ENCODE measurements around the gene FMO3.

The FMO3 gene

DNA sequence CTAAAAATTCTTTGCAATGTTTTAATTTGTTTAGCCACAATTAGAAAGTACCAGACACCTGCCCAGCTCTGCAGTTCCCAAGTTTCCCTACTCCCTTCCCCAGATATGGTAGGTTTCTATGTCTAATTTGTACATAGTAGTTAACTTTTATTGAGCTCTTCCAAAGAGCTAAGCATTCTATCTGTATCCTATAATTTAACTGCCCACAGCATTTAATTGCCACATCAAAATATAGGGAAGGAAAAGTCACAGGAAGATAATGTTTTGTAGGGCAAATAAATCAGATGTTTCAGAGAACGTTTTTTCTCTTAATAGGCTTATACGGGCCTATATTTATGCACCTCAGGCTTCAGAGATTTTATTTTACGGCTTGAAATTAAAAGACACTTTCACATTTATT lies 15.7 kb upstream of the FMO3 start:
- Histone ChIP-seq H3K9me3 (no peaks in the 10 kb centered on the region), H3K4me3 (ENCODE audit: low read depth, low read length) (no peak overlapping the region), H3K27me3 (no peaks in the 10 kb centered on the region), H3K4me1 (no peaks in the 10 kb centered on the region), H3K36me3 (no peaks in the 10 kb centered on the region)
- no peak for DNase-seq
- TF ChIP-seq, protein P1, sequence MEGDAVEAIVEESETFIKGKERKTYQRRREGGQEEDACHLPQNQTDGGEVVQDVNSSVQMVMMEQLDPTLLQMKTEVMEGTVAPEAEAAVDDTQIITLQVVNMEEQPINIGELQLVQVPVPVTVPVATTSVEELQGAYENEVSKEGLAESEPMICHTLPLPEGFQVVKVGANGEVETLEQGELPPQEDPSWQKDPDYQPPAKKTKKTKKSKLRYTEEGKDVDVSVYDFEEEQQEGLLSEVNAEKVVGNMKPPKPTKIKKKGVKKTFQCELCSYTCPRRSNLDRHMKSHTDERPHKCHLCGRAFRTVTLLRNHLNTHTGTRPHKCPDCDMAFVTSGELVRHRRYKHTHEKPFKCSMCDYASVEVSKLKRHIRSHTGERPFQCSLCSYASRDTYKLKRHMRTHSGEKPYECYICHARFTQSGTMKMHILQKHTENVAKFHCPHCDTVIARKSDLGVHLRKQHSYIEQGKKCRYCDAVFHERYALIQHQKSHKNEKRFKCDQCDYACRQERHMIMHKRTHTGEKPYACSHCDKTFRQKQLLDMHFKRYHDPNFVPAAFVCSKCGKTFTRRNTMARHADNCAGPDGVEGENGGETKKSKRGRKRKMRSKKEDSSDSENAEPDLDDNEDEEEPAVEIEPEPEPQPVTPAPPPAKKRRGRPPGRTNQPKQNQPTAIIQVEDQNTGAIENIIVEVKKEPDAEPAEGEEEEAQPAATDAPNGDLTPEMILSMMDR (IDR thresholded peaks at IDR 0.05; ENCODE audit: low read depth, low read length) = no peak

DNA sequence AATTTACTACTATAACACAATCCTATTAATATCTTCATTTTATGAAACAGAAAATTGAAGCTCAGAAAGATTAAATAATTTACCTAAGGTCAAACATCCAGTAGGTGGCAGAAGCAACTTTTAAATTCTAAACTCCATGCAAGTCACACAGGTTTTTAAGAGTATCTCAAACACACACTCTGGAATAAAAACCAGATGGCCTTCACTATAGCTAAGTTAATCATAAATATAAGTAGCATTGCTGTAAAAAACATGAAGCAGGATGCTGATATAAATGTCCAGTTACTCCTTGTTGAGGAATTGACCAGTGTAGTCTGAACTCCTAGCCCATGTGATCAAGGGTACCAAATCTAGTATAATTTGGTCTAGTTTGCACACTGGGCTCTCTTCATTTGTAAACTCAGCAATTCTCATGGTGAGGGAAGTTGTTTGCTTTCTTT lies 9.4 kb upstream of the FMO3 start:
- Histone ChIP-seq H3K4me1 (no peaks in the 10 kb centered on the region), H3K9me3 (no peaks in the 10 kb centered on the region), H3K27me3 (no peaks in the 10 kb centered on the region), H3K4me3 (ENCODE audit: low read depth, low read length) (no peak overlapping the region), H3K36me3 (no peaks in the 10 kb centered on the region)
- TF ChIP-seq, protein P1 (IDR thresholded peaks at IDR 0.05; ENCODE audit: low read depth, low read length) = no peak
- no peak for DNase-seq

DNA sequence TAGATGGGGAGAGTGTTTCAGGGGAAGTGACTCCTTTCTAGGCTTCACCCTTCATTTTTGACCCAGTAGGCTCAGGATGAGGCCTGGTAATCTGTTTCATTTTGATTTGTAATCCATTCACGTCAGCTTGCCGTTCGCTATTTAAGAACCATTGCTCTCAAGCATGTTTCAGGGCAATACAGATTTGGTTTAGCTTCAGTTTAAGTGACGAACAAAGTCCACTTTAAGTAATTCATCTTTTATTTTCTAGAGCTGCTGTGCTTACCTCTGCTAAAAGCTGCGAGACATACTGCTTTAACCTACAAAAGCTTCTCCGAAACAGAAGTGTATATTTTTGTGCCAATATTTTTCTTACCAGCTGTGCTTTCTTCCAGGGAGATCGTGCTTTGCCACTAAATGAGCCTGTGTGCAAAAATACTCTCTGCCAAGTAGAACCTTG lies 8.9 kb upstream of the FMO3 start:
- no peak for DNase-seq
- H3K27me3 ChIP-seq = no peaks in the 10 kb centered on the region
- TF ChIP-seq, protein P1 (IDR thresholded peaks at IDR 0.05; ENCODE audit: low read depth, low read length) = no peak

DNA sequence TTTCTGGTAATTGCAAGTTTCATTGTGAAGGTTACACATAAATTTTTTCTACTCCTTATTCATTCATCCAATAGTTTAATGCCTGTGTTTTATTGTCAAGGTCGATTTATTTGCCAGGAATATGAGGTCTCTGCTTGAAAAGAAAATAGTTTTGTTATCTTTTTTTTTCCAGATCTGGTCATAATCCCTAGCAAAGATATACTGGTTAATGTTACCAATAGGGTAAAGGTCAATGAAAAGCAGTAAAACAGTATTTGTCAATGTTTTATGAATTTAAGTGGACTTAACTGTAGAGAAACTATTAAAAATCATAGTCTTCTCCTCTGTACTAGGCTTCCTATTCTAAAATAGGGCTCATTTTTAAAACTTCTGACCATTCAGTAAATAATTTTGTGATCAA lies 8.1 kb upstream of the FMO3 start:
- Histone ChIP-seq H3K27me3 (no peaks in the 10 kb centered on the region), H3K36me3 (no peaks in the 10 kb centered on the region), H3K9me3 (no peaks in the 10 kb centered on the region), H3K4me1 (no peaks in the 10 kb centered on the region), H3K4me3 (ENCODE audit: low read depth, low read length) (no peak overlapping the region)
- TF ChIP-seq, protein P1 (IDR thresholded peaks at IDR 0.05; ENCODE audit: low read depth, low read length) = no peak
- DNase-seq = no peak

More for the DNA sequence above, 8.9 kb upstream of the FMO3 start:
- Histone ChIP-seq H3K4me3 (ENCODE audit: low read depth, low read length) (no peak overlapping the region), H3K4me1 (no peaks in the 10 kb centered on the region), H3K9me3 (no peaks in the 10 kb centered on the region), H3K36me3 (no peaks in the 10 kb centered on the region)

DNA sequence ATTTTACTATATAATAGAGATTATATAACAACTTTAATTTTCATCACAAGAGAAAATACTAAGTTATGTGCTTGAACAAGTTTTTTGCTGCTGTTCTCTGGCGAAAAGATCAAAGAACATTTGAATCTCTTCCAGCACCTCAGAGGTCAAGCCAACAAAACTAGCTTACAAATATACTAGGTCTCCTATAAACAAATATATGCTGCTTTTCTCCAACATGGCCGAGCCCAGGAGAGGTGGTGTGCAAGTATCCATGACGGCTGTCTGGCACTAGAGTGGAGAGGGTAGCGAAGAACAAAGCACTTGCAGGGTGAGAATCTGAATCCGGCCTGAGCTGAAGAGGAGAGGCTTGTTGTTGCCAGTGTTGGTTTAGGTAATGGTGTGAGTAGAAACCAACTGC lies 7.5 kb upstream of the FMO3 start:
- Histone ChIP-seq H3K4me1 (no peaks in the 10 kb centered on the region), H3K27me3 (no peaks in the 10 kb centered on the region), H3K4me3 (ENCODE audit: low read depth, low read length) (no peak overlapping the region), H3K36me3 (no peaks in the 10 kb centered on the region), H3K9me3 (no peaks in the 10 kb centered on the region)
- TF ChIP-seq, protein P1 (IDR thresholded peaks at IDR 0.05; ENCODE audit: low read depth, low read length) = no peak
- DNase-seq = no peak

DNA sequence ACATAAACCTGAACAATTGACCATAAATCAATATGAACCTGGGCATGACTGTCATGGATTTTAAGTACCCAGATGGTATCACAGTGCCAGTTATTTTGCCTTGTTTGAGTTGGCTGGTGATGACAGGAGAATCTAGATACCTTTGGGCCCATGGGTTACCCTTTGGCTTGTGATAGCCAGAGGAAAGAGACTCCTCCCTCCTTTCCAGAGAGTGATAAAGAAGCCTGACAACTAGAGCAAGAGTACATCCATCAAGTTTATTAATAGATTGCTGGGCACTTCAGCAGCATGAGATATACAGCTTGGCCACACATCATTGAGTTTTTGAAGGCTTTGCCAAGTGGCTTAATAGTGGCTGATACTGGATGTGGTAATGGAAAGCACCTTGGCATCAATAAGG lies 6.6 kb upstream of the FMO3 start:
- TF ChIP-seq, protein P1 (IDR thresholded peaks at IDR 0.05; ENCODE audit: low read depth, low read length) = no peak
- Histone ChIP-seq H3K36me3 (no peaks in the 10 kb centered on the region), H3K4me3 (ENCODE audit: low read depth, low read length) (no peak overlapping the region), H3K9me3 (no peaks in the 10 kb centered on the region), H3K27me3 (no peaks in the 10 kb centered on the region), H3K4me1 (no peaks in the 10 kb centered on the region)
- no peak for DNase-seq

Data from BE2C (cell line).